Upper lobe of right lung (tissue), 1 donor: Measurements from ENCODE around the gene UCP2. TPM values are rescaled to one million over a fixed set of nuclear protein-coding genes. Genes with fewer than 3 reads are reported as not detected.

Experiments used
- ATAC-seq: fragments of 200-7000 bp; cut with Tn5 transposase; one replicate; pipeline ENCODE4 v1.9.1; 2020; ENCODE audit warnings: mild to moderate bottlenecking, moderate library complexity
- DNase-seq: peaks from one replicate; pipeline ENCODE4 v3.0.0-alpha.2; 2020
- H3K27ac ChIP-seq: fragments of 200-600 bp; one replicate; pipeline ENCODE4 v1.8.0; 2022
- H3K27me3 ChIP-seq: fragments of 200-600 bp; one replicate; pipeline ENCODE4 v1.8.0; 2022; ENCODE audit warnings: mild to moderate bottlenecking
- H3K36me3 ChIP-seq: fragments of 200-600 bp; one replicate; pipeline ENCODE4 v1.8.0; 2022
- H3K4me1 ChIP-seq: fragments of 200-600 bp; one replicate; pipeline ENCODE4 v1.8.0; 2022
- H3K4me3 ChIP-seq: fragments of 200-600 bp; one replicate; pipeline ENCODE4 v1.8.0; 2022; ENCODE audit warnings: mild to moderate bottlenecking
- H3K9me3 ChIP-seq: fragments of 200-600 bp; one replicate; pipeline ENCODE4 v1.8.0; 2022
- intact Hi-C: fragments of 100-400 bp; cut with DNase I; formaldehyde crosslinking; loops from one replicate; pipeline ENCODE4 v1.11.0; 2022
- total RNA-seq: library from RNA; stranded (reverse); fragmentation: NEBNext Ultra II Directional; extraction: Animal tissue kit (Norgen Biotek cat#: 25700); gene quantifications from one replicate; pipeline ENCODE4 v1.2.1, GENCODE V29; 2021
- TF ChIP-seq, protein P1 (sequence below): fragments of 200-600 bp; IDR thresholded peaks from one replicate; pipeline ENCODE4 v1.8.0; 2022; ENCODE audit warnings: antibody characterized with exemption
- donor health status: DM: no; HTN: yes; CAD: no; lungs with severe emphysema.

UCP2 gene
- total RNA-seq, 1 donor from 2014 or later, result 56.3 TPM

DNA sequence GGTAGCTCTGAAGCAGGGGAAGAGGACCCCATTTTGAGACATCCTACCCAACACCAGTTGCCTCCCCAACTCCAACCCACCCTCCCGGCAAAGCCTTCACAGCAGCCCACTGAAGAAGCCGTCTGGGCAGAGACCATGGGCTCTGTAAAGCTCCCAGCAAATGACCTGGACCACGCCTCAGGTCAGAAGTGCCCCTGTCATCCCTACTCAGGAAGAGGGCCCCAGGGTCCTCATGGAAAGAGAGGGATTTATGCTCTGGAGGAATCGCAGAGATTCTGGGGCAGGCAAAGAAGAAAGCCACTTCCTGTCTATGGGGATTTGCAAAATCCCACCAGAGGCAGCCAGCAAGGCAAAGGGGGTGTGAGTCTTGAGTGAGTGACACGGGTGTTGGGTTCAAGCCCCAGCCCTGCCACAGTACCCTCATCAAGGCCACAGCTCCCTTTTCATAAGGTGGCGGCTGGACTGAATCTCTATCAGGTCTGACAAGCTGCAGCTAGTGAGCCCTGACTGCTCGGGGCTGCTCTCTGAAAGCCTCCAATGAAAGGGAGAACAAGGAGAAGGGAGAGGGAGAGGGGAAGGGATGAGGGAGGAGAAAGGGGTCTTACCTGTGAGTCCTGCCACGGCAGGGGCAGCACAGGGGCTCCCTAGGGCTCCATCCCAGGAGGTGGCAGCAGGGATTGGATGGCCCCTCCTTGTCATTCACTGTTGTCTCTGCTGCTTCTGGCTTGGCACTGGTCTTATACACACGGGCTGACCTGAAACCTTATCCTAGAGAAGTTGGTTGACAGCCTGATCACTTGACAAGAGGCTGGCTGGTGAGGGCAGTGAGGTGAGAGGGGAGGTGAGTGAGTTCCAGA, 26.0 kb upstream of the UCP2 start, which contains the start of gene UCP3:
Gene UCP3, minus strand, starts transcription at position 713 of the 857 bp plus-strand sequence. CDS start 2,043 bp downstream, outside the sequence.
- Histone ChIP-seq H3K36me3 (no peaks in the 10 kb centered on the region), H3K4me1 (no peaks in the 10 kb centered on the region), H3K4me3 (no peak within 1 kb of the TSS), H3K27me3 (no peaks in the 10 kb centered on the region), H3K9me3 (no peaks in the 10 kb centered on the region), H3K27ac (no peak within 1 kb of the TSS)
- intact Hi-C loops, result no loop called here
- TF ChIP-seq, protein P1, sequence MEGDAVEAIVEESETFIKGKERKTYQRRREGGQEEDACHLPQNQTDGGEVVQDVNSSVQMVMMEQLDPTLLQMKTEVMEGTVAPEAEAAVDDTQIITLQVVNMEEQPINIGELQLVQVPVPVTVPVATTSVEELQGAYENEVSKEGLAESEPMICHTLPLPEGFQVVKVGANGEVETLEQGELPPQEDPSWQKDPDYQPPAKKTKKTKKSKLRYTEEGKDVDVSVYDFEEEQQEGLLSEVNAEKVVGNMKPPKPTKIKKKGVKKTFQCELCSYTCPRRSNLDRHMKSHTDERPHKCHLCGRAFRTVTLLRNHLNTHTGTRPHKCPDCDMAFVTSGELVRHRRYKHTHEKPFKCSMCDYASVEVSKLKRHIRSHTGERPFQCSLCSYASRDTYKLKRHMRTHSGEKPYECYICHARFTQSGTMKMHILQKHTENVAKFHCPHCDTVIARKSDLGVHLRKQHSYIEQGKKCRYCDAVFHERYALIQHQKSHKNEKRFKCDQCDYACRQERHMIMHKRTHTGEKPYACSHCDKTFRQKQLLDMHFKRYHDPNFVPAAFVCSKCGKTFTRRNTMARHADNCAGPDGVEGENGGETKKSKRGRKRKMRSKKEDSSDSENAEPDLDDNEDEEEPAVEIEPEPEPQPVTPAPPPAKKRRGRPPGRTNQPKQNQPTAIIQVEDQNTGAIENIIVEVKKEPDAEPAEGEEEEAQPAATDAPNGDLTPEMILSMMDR, result no peak
- no peak for ATAC-seq
- no peak for DNase-seq

DNA sequence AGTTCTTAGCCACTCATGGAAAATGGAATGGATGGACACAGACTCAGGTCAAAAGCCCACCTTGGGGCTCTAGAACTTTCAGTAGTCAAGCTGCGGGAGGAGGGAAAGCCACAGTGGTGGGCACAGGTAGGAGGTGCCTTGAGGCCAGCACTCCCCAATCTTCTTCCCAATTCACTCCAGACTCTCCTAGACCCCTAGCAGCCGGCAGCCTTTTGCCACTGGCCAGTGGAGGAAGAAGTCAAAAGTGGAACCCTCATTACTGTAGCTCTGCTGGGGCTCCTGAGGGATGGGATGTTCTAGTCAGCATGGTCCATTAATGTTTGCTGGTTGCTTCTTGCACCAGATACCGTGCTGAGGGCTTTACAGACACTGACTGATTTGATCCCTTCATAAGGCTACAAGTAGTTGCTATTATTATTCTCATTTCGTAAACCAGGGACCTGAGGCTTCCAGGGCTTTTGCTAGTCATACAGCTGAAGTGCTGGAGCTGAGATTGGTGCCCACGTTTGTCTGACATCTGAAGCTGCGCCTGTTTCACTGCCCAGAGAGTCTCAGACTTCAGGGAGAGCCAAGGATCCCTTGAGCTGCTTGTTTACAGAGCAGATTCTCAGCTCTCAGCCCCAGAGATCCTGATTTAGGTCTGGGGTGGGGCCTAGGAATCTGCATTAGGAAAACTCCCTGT, 25.2 kb upstream of the UCP2 start:
- H3K4me3 ChIP-seq, result no peak overlapping the region
- H3K27me3 ChIP-seq, result no peaks in the 10 kb centered on the region
- TF ChIP-seq, protein P1, result no peak
- no peaks in the 10 kb centered on the region for H3K36me3 ChIP-seq
- H3K27ac ChIP-seq, result no peak overlapping the region
- intact Hi-C loops, result no loop called here
- no peaks in the 10 kb centered on the region for H3K4me1 ChIP-seq
- H3K9me3 ChIP-seq, result no peaks in the 10 kb centered on the region
- DNase-seq (no peak), ATAC-seq (no peak)

DNA sequence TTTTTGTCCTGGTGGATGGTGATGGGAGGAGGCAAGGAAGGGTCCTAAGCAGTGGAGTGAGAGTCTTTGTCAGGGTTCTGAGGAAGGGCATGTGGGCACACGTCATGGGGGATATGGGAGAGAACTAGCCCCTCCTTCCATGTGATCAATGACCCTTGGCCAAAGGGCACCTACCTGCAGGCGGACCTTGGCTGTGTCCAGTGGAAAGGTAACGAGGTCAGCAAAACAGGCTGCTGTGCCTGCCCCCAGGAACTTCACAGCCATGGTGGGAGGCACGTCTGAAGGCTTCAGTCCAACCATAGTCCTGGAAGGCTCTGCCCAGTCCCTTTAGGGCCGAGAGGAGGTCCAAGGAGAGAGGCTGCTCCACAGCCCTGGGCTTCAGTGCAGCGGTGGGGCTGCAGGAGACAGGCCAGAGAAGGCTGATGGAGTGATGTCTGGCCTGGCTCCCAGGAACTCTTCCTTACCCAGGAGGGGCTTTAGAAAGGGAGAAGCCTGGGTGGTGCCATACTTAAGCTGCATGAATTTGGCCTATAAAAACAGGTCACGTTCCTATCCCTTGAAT, 24.2 kb upstream of the UCP2 start:
- no peaks in the 10 kb centered on the region for H3K27me3 ChIP-seq
- no peak overlapping the region for H3K4me3 ChIP-seq
- H3K36me3 ChIP-seq, result no peaks in the 10 kb centered on the region
- intact Hi-C loops, result no loop called here
- no peaks in the 10 kb centered on the region for H3K4me1 ChIP-seq
- TF ChIP-seq, protein P1, result no peak
- DNase-seq (no peak), ATAC-seq (no peak)
- H3K9me3 ChIP-seq, result no peaks in the 10 kb centered on the region
- no peak overlapping the region for H3K27ac ChIP-seq

DNA sequence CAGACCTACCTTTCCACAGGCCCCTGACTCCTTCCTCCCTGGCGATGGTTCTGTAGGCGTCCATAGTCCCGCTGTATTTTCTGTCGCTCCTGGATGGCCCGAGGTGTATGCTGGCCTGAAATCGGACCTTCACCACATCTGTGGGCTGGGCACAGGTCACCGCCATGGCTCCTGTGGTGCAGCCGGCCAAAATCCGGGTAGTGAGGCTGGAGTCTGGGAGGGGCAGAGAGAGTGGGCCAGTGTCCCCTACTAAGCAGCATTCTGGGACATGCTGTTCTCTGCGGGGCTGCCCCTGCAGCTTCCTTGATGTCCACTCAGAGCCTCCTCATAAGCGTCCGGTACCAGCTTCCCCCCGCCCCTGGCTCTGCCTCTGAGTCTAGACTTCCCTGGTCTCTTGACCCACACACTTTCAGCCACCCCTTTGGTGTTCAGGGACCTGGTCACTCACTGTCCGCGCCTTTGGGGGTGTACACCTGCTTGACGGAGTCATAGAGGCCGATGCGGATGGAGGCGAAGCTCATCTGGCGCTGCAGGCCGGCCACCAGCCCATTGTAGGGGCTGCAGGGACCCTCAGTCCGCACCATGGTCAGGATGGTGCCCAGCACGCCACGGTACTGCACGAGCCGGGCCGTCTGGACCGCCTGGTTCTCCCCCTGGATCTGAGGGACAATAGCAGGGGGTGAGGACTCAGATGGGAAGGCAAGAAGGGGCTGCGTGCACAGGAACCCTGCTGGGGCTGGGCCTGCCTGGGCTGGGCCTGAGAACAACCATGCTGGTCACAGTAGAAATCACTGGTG, 23.3 kb upstream of the UCP2 start:
- Histone ChIP-seq H3K27me3 (no peaks in the 10 kb centered on the region), H3K27ac (no peak overlapping the region), H3K9me3 (no peaks in the 10 kb centered on the region), H3K4me3 (no peak overlapping the region), H3K36me3 (no peaks in the 10 kb centered on the region), H3K4me1 (no peaks in the 10 kb centered on the region)
- TF ChIP-seq, protein P1, result no peak
- intact Hi-C loops, result no loop called here
- ATAC-seq (no peak), DNase-seq (peak; percentile 19)
